UCSD-AML1 (cell line): ENCODE results near the gene HSPA2.
"Not testable (repeated sequence)": the region's sequence is repeated elsewhere in the genome, so short reads cannot be mapped to it uniquely, and the experiment has no call there.

Source experiments
- DNase-seq: peaks from one replicate; lab custom pipeline; 2025; ENCODE audit not compliant: unreplicated experiment; lab: John Stamatoyannopoulos, UW

HSPA2 gene

GRCh38 chr14:64558216-64558615 lies 17.7 kb downstream of the HSPA2 start:
- not testable (repeated sequence) for DNase-seq

GRCh38 chr14:64561631-64562030 lies 21.1 kb downstream of the HSPA2 start:
- DNase-seq: no peak

- DNase-seq: no peak
Observed at GRCh38 chr14:64562436-64562835, 21.9 kb downstream of the HSPA2 start.

- DNase-seq: no peak
Observed at GRCh38 chr14:64563696-64564095, 23.2 kb downstream of the HSPA2 start.

GRCh38 chr14:64566651-64567122 lies 26.1 kb downstream of the HSPA2 start:
- DNase-seq: peak; percentile 19

GRCh38 chr14:64569138-64569631 lies 28.6 kb downstream of the HSPA2 start:
- no peak for DNase-seq

GRCh38 chr14:64569646-64570045 lies 29.1 kb downstream of the HSPA2 start:
- not testable (repeated sequence) for DNase-seq

GRCh38 chr14:64572386-64573104 lies 32.0 kb downstream of the HSPA2 start:
- DNase-seq: no peak

GRCh38 chr14:64573109-64573508 lies 32.6 kb downstream of the HSPA2 start:
- DNase-seq: no peak

GRCh38 chr14:64574371-64575107 lies 34.0 kb downstream of the HSPA2 start:
- DNase-seq: no peak

- no peak for DNase-seq
Observed at GRCh38 chr14:64577211-64577610, 36.7 kb downstream of the HSPA2 start.

- no peak for DNase-seq
Observed at GRCh38 chr14:64580467-64580866, 39.9 kb downstream of the HSPA2 start.

GRCh38 chr14:64581363-64581762 lies 40.8 kb downstream of the HSPA2 start:
- DNase-seq: no peak

GRCh38 chr14:64581817-64582216 lies 41.3 kb downstream of the HSPA2 start:
- no peak for DNase-seq

- no peak for DNase-seq
Observed at GRCh38 chr14:64584190-64584589, 43.6 kb downstream of the HSPA2 start.

GRCh38 chr14:64591809-64592208 lies 51.3 kb downstream of the HSPA2 start:
- no peak for DNase-seq
